Fibroblast of lung (primary cell): Measurements from ENCODE around the gene ACACB. TPM values are rescaled to one million over a fixed set of nuclear protein-coding genes. Genes with fewer than 3 reads are reported as not detected.
"Not testable (repeated sequence)": the region's sequence is repeated elsewhere in the genome, so short reads cannot be mapped to it uniquely, and the experiment has no call there.

ENCODE experiments used
- DNase-seq, 2 donors: peaks; one replicate each; pipeline versions ENCODE4 v3.0.0 to v3.0.0-alpha.2; 2010; ENCODE audit warnings: low read depth in 2 of 2
- H2AFZ ChIP-seq: 2 replicates; pipeline ENCODE4 v1.5.1; 2012; ENCODE audit warnings: low read length, control low read depth, inconsistent platforms
- H3K27ac ChIP-seq: 2 replicates; pipeline ENCODE4 v1.5.1; 2011; ENCODE audit warnings: low read length, control low read depth; ENCODE audit not compliant: insufficient read depth
- H3K27me3 ChIP-seq: 2 replicates; pipeline ENCODE4 v1.5.1; 2011; ENCODE audit warnings: mild to moderate bottlenecking, low read length; ENCODE audit not compliant: control insufficient read depth, insufficient read depth
- H3K36me3 ChIP-seq: 2 replicates; pipeline ENCODE4 v1.5.1; 2011; ENCODE audit warnings: low read length; ENCODE audit not compliant: control insufficient read depth, insufficient read depth
- H3K4me1 ChIP-seq: 2 replicates; pipeline ENCODE4 v1.5.1; 2011; ENCODE audit warnings: low read length; ENCODE audit not compliant: control insufficient read depth, insufficient read depth; ENCODE audit errors: extremely low read depth
- H3K4me2 ChIP-seq: 2 replicates; pipeline ENCODE4 v1.5.1; 2011; ENCODE audit warnings: low read length, control low read depth; ENCODE audit not compliant: insufficient read depth; ENCODE audit errors: extremely low read depth
- H3K4me3 ChIP-seq, 4 experiments: fragments of 200-600 bp in 1 of 4; sonication (generic) in 1 of 4; replicated peaks in 1 of 4; 2 replicates each; pipeline ENCODE4 v1.5.1; 2011 to 2016; ENCODE audit warnings: low read length in 4 of 4, low read depth in 3 of 4, mild to moderate bottlenecking in 3 of 4, control low read depth in 2 of 4, inconsistent platforms in 1 of 4, mixed read lengths in 1 of 4; ENCODE audit not compliant: insufficient read depth in 1 of 4; ENCODE audit errors: control extremely low read depth in 1 of 4
- H3K79me2 ChIP-seq: 2 replicates; pipeline ENCODE4 v1.5.1; 2012; ENCODE audit warnings: mild to moderate bottlenecking, low read length, inconsistent platforms; ENCODE audit not compliant: control insufficient read depth, insufficient read depth
- H3K9ac ChIP-seq: 2 replicates; pipeline ENCODE4 v1.5.1; 2011; ENCODE audit warnings: mild to moderate bottlenecking, low read length, control low read depth; ENCODE audit not compliant: insufficient read depth
- H3K9me3 ChIP-seq: 2 replicates; pipeline ENCODE4 v1.5.1; 2012; ENCODE audit warnings: low read depth, low read length; ENCODE audit not compliant: control insufficient read depth, insufficient read depth
- H4K20me1 ChIP-seq: 2 replicates; pipeline ENCODE4 v1.5.1; 2011; ENCODE audit warnings: low read length; ENCODE audit not compliant: control insufficient read depth, insufficient read depth; ENCODE audit errors: extremely low read depth
- EZH2 ChIP-seq: IDR thresholded peaks from 2 replicates; pipeline ENCODE4 v1.5.1; 2012; ENCODE audit warnings: low read length, control low read depth, mild to moderate bottlenecking; ENCODE audit errors: missing control alignments
- polyA plus RNA-seq, 2 donors: library from polyadenylated mRNA; depleted of rRNA in 1 of 2; stranded (reverse) in 1 of 2; unstranded in 1 of 2; fragments of >200 nt; gene quantifications; 2 replicates each; pipeline ENCODE4 v1.2.1, GENCODE V29; 2011 to 2012; ENCODE audit warnings: missing spikeins in 1 of 2
- total RNA-seq: library from RNA; depleted of rRNA; stranded (reverse); fragments of >200 nt; gene quantifications from 2 replicates; pipeline ENCODE4 v1.2.1, GENCODE V29; 2014
- TF ChIP-seq, protein P1 (sequence below), 2 donors: IDR thresholded peaks in 1 of 2; conservative IDR thresholded peaks in 1 of 2; 1 replicate in 1 of 2; 2 replicates in 1 of 2; pipeline ENCODE4 v1.5.1; 2011 to 2012; ENCODE audit warnings: low read length in 2 of 2, control low read depth in 1 of 2, inconsistent platforms in 1 of 2, low read depth in 1 of 2, mild to moderate bottlenecking in 1 of 2

The ACACB gene
- total and polyA plus RNA-seq, 2 donors (not counting 1 experiment from before 2014, with no cell fraction given) = 1.5 to 9.1 TPM

DNA sequence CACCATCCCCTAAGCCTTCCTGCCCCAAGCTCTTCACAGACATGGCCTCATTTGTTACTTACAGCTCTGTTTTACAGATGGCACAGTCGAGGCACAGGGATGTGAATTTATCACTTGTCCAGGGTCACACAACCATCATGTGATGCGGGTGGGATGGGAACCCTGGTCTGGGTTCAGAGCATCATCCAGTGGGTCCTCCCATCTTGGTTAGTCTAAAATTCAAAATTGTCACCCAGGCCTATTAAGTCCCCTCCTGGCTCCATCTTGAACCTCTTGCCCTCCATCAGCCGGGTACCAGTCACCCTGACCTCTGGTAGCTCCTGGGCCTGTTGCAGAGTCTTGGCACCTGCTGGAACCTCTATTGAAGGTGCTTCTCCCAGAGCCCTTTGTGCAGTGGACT is 52.9 kb downstream of the ACACB start:
- Histone ChIP-seq H3K27ac (no peak overlapping the region), H3K4me2 (no peak overlapping the region), H3K27me3 (no peaks in the 10 kb centered on the region), H3K9me3 (no peaks in the 10 kb centered on the region), H4K20me1 (no peaks in the 10 kb centered on the region), H2AFZ (no peak overlapping the region), H3K9ac (no peak overlapping the region), H3K79me2 (no peaks in the 10 kb centered on the region), H3K4me3 (no peak overlapping the region), H3K4me1 (no peaks in the 10 kb centered on the region), H3K36me3 (no peaks in the 10 kb centered on the region)
- no peak for DNase-seq
- TF ChIP-seq, protein P1, sequence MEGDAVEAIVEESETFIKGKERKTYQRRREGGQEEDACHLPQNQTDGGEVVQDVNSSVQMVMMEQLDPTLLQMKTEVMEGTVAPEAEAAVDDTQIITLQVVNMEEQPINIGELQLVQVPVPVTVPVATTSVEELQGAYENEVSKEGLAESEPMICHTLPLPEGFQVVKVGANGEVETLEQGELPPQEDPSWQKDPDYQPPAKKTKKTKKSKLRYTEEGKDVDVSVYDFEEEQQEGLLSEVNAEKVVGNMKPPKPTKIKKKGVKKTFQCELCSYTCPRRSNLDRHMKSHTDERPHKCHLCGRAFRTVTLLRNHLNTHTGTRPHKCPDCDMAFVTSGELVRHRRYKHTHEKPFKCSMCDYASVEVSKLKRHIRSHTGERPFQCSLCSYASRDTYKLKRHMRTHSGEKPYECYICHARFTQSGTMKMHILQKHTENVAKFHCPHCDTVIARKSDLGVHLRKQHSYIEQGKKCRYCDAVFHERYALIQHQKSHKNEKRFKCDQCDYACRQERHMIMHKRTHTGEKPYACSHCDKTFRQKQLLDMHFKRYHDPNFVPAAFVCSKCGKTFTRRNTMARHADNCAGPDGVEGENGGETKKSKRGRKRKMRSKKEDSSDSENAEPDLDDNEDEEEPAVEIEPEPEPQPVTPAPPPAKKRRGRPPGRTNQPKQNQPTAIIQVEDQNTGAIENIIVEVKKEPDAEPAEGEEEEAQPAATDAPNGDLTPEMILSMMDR (conservative IDR thresholded peaks at IDR 0.05 in 1 of 2, IDR thresholded peaks at IDR 0.05 in 1 of 2; ENCODE audit: low read depth in 1 of 2, low read length in 2 of 2) = no peak
- TF ChIP-seq EZH2 = no peak

DNA sequence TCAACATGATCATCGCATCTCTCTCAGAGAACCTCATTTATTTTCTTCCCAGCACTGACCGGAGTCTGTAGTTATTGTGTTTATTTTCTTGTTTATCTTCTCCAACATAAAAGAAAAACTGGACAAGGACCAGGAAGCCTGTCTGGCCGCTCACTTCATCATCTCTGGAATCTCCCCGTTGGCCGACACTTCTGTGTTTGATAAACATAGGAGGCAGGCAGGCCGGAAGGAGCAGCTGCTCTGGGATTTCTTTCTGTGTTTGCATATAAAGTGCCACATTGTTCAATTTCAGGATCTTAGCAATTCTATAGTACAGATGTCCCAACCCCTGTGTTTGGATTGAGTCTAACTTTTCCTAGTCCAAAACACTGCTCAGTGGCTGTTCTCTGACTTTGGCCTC is 53.3 kb downstream of the ACACB start:
- peak in 1 of 2 donors; percentile 34 for DNase-seq
- Histone ChIP-seq H3K9ac (no peak overlapping the region), H3K4me3 (no peak overlapping the region), H3K27me3 (no peaks in the 10 kb centered on the region), H3K79me2 (no peaks in the 10 kb centered on the region), H3K9me3 (no peaks in the 10 kb centered on the region), H3K36me3 (no peaks in the 10 kb centered on the region), H3K4me1 (no peaks in the 10 kb centered on the region), H2AFZ (no peak overlapping the region), H3K4me2 (no peak overlapping the region), H3K27ac (no peak overlapping the region), H4K20me1 (no peaks in the 10 kb centered on the region)
- no peak for TF ChIP-seq EZH2
- TF ChIP-seq, protein P1 (conservative IDR thresholded peaks at IDR 0.05 in 1 of 2, IDR thresholded peaks at IDR 0.05 in 1 of 2; ENCODE audit: low read depth in 1 of 2, low read length in 2 of 2) = no peak

DNA sequence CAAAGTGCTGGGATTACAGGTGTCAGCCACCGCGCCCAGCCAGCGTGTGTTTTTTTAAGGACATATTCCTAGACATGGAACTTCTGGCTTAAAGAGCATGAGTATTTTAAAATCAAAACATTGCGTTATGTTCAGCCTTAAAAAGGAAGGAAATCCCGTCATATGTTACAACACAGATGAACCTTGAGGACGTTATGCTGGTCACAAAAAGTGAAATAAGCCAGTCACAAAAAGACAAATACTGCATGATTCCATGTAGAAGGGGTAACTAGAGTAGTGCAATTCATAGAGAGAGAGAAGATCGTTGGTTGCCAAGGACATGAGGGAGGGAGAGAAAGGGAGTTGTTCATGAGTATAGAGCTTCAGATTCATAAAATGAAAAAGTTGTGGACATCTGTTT is 53.9 kb downstream of the ACACB start:
- H3K27me3 ChIP-seq = no peaks in the 10 kb centered on the region
- no peak overlapping the region for H2AFZ ChIP-seq
- TF ChIP-seq EZH2 = no peak
- TF ChIP-seq, protein P1 (conservative IDR thresholded peaks at IDR 0.05 in 1 of 2, IDR thresholded peaks at IDR 0.05 in 1 of 2; ENCODE audit: low read depth in 1 of 2, low read length in 2 of 2) = no peak
- H3K9me3 ChIP-seq = no peaks in the 10 kb centered on the region
- H3K4me3 ChIP-seq = no peak overlapping the region
- H3K4me1 ChIP-seq = no peaks in the 10 kb centered on the region
- no peaks in the 10 kb centered on the region for H3K36me3 ChIP-seq
- H3K4me2 ChIP-seq = no peak overlapping the region
- no peak for DNase-seq
- no peaks in the 10 kb centered on the region for H4K20me1 ChIP-seq
- H3K9ac ChIP-seq = no peak overlapping the region
- no peak overlapping the region for H3K27ac ChIP-seq
- H3K79me2 ChIP-seq = no peaks in the 10 kb centered on the region

DNA sequence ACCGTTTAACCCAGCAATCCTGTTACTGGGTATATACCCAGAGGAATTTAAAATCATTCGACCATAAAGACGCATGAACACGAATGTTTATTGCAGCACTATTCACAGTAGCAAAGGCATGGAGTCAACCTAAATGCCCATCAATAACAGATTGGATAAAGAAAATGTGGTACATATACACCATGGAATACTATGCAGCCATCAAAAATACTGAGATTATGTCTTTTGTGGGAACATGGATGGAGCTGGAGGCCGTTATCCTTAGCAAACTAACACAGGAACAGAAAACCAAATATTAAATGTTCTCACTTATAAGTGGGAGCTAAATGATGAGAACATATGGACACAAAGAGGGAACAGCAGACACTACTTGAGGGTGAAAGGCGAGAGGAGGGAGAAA is 56.4 kb downstream of the ACACB start:
- H3K79me2 ChIP-seq, H2AFZ ChIP-seq, H4K20me1 ChIP-seq, H3K9ac ChIP-seq, H3K4me1 ChIP-seq, H3K27ac ChIP-seq, H3K9me3 ChIP-seq, H3K27me3 ChIP-seq, H3K4me3 ChIP-seq, H3K36me3 ChIP-seq, H3K4me2 ChIP-seq, DNase-seq: not testable (repeated sequence)
